HepG2 (cell line): ENCODE measurements around the gene YIF1A. TPM values are rescaled to one million over a fixed set of nuclear protein-coding genes. Genes with fewer than 3 reads are reported as not detected.

ENCODE experiments used
- ETV6 ChIP-seq: sonication (generic); formaldehyde crosslinking; conservative IDR thresholded peaks from 2 replicates; pipeline ENCODE4 v1.4.0; 2020; ENCODE audit warnings: missing genetic modification reagents
- FOXM1 ChIP-seq: sonication (generic); formaldehyde crosslinking; IDR thresholded peaks from 2 replicates; pipeline ENCODE4 v1.5.0; 2020; ENCODE audit warnings: missing genetic modification reagents
- HMG20A ChIP-seq: IDR thresholded peaks from 2 replicates; pipeline ENCODE4 v1.6.1; 2016; ENCODE audit warnings: borderline replicate concordance
- HNRNPUL1 ChIP-seq: fragments of 200-400 bp; formaldehyde crosslinking; IDR thresholded peaks from 2 replicates; pipeline ENCODE4 v1.6.1; 2017; ENCODE audit warnings: low read depth, mild to moderate bottlenecking, low read length, moderate library complexity
- KDM4B ChIP-seq: sonication (generic); formaldehyde crosslinking; IDR thresholded peaks from 2 replicates; pipeline ENCODE4 v1.4.0; 2020; ENCODE audit warnings: missing genetic modification reagents
- KDM5B ChIP-seq: sonication (generic); formaldehyde crosslinking; IDR thresholded peaks from 2 replicates; pipeline ENCODE4 v1.4.0; 2020; ENCODE audit warnings: missing genetic modification reagents, mild to moderate bottlenecking, borderline replicate concordance
- NFIC ChIP-seq: IDR thresholded peaks from 2 replicates; pipeline ENCODE4 v1.6.1; 2012; ENCODE audit warnings: mild to moderate bottlenecking, low read length, inconsistent platforms
- NR2F6 ChIP-seq, 2 experiments: IDR thresholded peaks; 2 replicates each; pipeline ENCODE4 v1.6.1; 2016; ENCODE audit warnings: antibody characterized with exemption in 1 of 2, mild to moderate bottlenecking in 1 of 2
- ZNF558 ChIP-seq: sonication (generic); formaldehyde crosslinking; IDR thresholded peaks from 2 replicates; pipeline ENCODE4 v1.9.0; 2022; ENCODE audit warnings: mild to moderate bottlenecking, missing genetic modification reagents, borderline replicate concordance
- ZNF564 ChIP-seq: sonication (generic); formaldehyde crosslinking; IDR thresholded peaks from 2 replicates; pipeline ENCODE4 v1.8.1; 2023; ENCODE audit warnings: mild to moderate bottlenecking, missing genetic modification reagents
- ZNF75D ChIP-seq: sonication (generic); formaldehyde crosslinking; IDR thresholded peaks from 2 replicates; pipeline ENCODE4 v1.8.1; 2023; ENCODE audit warnings: missing genetic modification reagents, mild to moderate bottlenecking, borderline replicate concordance
- ZNF780A ChIP-seq: sonication (generic); formaldehyde crosslinking; IDR thresholded peaks from 2 replicates; pipeline ENCODE4 v1.8.0; 2022; ENCODE audit warnings: mild to moderate bottlenecking, missing genetic modification reagents, moderate library complexity
- polyA plus RNA-seq, 8 experiments: library from polyadenylated mRNA; depleted of rRNA in 3 of 8; stranded (reverse) in 7 of 8; unstranded in 1 of 8; fragments of >200 nt; fragmentation: Illumina TruSeq in 4 of 8; extraction: Trizol in 4 of 8; gene quantifications; 2 replicates each; pipeline versions ENCODE4 v1.2.1 to v1.2.3, GENCODE V29; 2011 to 2016; ENCODE audit warnings: low read depth in 4 of 8, missing spikeins in 1 of 8, mixed read lengths in 1 of 8; ENCODE audit not compliant: insufficient read depth in 1 of 8
- total RNA-seq, 5 experiments: library from RNA; depleted of rRNA; stranded (reverse); fragments of >200 nt; fragmentation: Illumina TruSeq; extraction: Trizol; gene quantifications; 2 replicates each; pipeline ENCODE4 v1.2.3, GENCODE V29; 2016; ENCODE audit warnings: low read depth in 1 of 5
- TF ChIP-seq, protein P1 (sequence below): sonication (generic); formaldehyde crosslinking; IDR thresholded peaks from 2 replicates; pipeline ENCODE4 v1.4.0; 2020; ENCODE audit warnings: missing genetic modification reagents
- TF ChIP-seq, protein P2 (sequence below): sonication (generic); formaldehyde crosslinking; IDR thresholded peaks from 2 replicates; pipeline ENCODE4 v1.8.1; 2022; ENCODE audit warnings: low read depth, mild to moderate bottlenecking, missing genetic modification reagents
- TF ChIP-seq, protein P3 (sequence below): fragments of 450-650 bp; IDR thresholded peaks from 2 replicates; pipeline ENCODE4 v1.6.1; 2017; ENCODE audit warnings: mild to moderate bottlenecking
- TF ChIP-seq, protein P4 (sequence below): sonication (generic); formaldehyde crosslinking; IDR thresholded peaks from 2 replicates; pipeline ENCODE4 v1.4.0; 2020; ENCODE audit warnings: missing genetic modification reagents, borderline replicate concordance

Gene YIF1A
- total and polyA plus RNA-seq, 2 of the 13 experiments (the other 11 are each of a cell fraction or from before 2014, with no cell fraction given): 133 to 145 TPM

DNA sequence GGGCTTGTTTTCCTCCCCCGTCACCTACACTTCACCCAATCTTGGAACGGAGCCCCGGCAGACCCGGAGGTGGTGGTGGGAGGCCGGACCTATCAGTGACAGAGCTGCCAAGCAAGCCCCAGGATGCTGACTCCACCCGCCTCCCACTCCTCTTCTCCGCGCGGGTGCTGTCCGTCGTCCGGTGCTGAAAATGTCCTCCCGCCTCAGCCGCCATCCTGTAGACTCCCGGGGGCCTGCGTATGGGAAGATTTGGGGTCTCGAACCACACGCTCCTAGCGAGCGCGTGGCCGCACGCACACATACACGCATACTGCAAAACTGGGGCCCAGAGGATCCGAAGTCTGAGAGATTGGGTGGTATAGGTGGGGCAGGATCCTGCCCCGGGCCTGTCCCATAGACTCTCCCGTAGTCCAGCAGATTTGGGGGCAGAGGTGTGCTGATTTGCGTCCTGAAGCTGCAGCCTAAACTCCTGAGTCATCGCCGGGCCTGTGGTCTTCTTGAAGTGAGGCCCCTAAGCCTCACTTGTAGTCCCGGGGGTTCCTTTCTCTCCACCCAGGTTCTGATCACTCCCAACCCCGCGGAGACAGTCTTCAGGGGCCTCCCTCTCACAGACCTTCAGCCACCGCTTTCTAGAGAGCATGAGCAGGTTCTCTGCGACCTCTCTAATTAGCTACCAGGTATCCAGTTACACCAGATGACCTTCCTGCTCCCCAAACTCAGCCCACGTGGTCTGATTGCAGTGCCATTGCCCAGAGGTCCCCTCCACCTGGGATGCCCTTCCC is 796 bp upstream of the YIF1A start (continued):
- TF ChIP-seq, protein P1, sequence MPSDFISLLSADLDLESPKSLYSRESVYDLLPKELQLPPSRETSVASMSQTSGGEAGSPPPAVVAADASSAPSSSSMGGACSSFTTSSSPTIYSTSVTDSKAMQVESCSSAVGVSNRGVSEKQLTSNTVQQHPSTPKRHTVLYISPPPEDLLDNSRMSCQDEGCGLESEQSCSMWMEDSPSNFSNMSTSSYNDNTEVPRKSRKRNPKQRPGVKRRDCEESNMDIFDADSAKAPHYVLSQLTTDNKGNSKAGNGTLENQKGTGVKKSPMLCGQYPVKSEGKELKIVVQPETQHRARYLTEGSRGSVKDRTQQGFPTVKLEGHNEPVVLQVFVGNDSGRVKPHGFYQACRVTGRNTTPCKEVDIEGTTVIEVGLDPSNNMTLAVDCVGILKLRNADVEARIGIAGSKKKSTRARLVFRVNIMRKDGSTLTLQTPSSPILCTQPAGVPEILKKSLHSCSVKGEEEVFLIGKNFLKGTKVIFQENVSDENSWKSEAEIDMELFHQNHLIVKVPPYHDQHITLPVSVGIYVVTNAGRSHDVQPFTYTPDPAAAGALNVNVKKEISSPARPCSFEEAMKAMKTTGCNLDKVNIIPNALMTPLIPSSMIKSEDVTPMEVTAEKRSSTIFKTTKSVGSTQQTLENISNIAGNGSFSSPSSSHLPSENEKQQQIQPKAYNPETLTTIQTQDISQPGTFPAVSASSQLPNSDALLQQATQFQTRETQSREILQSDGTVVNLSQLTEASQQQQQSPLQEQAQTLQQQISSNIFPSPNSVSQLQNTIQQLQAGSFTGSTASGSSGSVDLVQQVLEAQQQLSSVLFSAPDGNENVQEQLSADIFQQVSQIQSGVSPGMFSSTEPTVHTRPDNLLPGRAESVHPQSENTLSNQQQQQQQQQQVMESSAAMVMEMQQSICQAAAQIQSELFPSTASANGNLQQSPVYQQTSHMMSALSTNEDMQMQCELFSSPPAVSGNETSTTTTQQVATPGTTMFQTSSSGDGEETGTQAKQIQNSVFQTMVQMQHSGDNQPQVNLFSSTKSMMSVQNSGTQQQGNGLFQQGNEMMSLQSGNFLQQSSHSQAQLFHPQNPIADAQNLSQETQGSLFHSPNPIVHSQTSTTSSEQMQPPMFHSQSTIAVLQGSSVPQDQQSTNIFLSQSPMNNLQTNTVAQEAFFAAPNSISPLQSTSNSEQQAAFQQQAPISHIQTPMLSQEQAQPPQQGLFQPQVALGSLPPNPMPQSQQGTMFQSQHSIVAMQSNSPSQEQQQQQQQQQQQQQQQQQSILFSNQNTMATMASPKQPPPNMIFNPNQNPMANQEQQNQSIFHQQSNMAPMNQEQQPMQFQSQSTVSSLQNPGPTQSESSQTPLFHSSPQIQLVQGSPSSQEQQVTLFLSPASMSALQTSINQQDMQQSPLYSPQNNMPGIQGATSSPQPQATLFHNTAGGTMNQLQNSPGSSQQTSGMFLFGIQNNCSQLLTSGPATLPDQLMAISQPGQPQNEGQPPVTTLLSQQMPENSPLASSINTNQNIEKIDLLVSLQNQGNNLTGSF: no peak
- TF ChIP-seq FOXM1 (CRISPR knock-in tag) (0 out of 2 replicates have a peak, but pooled peaks have one; percentile 57), ZNF75D (CRISPR knock-in tag) (peak; percentile 59; the same call in 1 of the 2 replicates), ZNF780A (CRISPR knock-in tag) (peak; percentile 71; the same call in 1 of the 2 replicates), KDM4B (CRISPR knock-in tag) (peak; percentile 49; the same call in 1 of the 2 replicates), NR2F6 (IDR thresholded peaks at IDR 0.05) (no peak), NR2F6 (CRISPR knock-in tag; IDR thresholded peaks at IDR 0.05) (peak; percentile 39; the same call in 1 of the 2 replicates), ETV6 (CRISPR knock-in tag) (peak; percentile 77; the same call in 1 of the 2 replicates), ZNF558 (CRISPR knock-in tag) (peak; percentile 26; the same call in 1 of the 2 replicates), NFIC (no peak), ZNF564 (CRISPR knock-in tag) (peak; percentile 55; the same call in 1 of the 2 replicates), KDM5B (CRISPR knock-in tag) (peak; percentile 71; the same call in 1 of the 2 replicates), HMG20A (CRISPR knock-in tag) (no peak), HNRNPUL1 (no peak)
- TF ChIP-seq, protein P2, sequence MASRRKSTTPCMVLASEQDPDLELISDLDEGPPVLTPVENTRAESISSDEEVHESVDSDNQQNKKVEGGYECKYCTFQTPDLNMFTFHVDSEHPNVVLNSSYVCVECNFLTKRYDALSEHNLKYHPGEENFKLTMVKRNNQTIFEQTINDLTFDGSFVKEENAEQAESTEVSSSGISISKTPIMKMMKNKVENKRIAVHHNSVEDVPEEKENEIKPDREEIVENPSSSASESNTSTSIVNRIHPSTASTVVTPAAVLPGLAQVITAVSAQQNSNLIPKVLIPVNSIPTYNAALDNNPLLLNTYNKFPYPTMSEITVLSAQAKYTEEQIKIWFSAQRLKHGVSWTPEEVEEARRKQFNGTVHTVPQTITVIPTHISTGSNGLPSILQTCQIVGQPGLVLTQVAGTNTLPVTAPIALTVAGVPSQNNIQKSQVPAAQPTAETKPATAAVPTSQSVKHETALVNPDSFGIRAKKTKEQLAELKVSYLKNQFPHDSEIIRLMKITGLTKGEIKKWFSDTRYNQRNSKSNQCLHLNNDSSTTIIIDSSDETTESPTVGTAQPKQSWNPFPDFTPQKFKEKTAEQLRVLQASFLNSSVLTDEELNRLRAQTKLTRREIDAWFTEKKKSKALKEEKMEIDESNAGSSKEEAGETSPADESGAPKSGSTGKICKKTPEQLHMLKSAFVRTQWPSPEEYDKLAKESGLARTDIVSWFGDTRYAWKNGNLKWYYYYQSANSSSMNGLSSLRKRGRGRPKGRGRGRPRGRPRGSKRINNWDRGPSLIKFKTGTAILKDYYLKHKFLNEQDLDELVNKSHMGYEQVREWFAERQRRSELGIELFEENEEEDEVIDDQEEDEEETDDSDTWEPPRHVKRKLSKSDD (CRISPR knock-in tag): peak; percentile 5; the same call in 1 of the 2 replicates
- TF ChIP-seq, protein P3, sequence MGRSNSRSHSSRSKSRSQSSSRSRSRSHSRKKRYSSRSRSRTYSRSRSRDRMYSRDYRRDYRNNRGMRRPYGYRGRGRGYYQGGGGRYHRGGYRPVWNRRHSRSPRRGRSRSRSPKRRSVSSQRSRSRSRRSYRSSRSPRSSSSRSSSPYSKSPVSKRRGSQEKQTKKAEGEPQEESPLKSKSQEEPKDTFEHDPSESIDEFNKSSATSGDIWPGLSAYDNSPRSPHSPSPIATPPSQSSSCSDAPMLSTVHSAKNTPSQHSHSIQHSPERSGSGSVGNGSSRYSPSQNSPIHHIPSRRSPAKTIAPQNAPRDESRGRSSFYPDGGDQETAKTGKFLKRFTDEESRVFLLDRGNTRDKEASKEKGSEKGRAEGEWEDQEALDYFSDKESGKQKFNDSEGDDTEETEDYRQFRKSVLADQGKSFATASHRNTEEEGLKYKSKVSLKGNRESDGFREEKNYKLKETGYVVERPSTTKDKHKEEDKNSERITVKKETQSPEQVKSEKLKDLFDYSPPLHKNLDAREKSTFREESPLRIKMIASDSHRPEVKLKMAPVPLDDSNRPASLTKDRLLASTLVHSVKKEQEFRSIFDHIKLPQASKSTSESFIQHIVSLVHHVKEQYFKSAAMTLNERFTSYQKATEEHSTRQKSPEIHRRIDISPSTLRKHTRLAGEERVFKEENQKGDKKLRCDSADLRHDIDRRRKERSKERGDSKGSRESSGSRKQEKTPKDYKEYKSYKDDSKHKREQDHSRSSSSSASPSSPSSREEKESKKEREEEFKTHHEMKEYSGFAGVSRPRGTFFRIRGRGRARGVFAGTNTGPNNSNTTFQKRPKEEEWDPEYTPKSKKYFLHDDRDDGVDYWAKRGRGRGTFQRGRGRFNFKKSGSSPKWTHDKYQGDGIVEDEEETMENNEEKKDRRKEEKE: no peak
- TF ChIP-seq, protein P4, sequence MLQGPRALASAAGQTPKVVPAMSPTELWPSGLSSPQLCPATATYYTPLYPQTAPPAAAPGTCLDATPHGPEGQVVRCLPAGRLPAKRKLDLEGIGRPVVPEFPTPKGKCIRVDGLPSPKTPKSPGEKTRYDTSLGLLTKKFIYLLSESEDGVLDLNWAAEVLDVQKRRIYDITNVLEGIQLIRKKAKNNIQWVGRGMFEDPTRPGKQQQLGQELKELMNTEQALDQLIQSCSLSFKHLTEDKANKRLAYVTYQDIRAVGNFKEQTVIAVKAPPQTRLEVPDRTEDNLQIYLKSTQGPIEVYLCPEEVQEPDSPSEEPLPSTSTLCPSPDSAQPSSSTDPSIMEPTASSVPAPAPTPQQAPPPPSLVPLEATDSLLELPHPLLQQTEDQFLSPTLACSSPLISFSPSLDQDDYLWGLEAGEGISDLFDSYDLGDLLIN (CRISPR knock-in tag): no peak
